SK-N-SH (cell line): ENCODE data around the gene XPOT. TPM values are rescaled to one million over a fixed set of nuclear protein-coding genes. Genes with fewer than 3 reads are reported as not detected.

ENCODE experiments used
- CTCF ChIA-PET: fragments of 300-600, 350-600 bp; formaldehyde crosslinking; extraction: SDS; loops from one replicate; lab custom pipeline; 2021; lab: Yijun Ruan, JAX
- POLR2A ChIA-PET: fragments of 350-600 bp; sonication (Branson Sonifier 250); formaldehyde crosslinking; extraction: SDS; loops from one replicate; lab custom pipeline; 2020; ENCODE audit warnings: antibody characterized with exemption, inconsistent platforms; lab: Yijun Ruan, JAX
- DNase-seq: peaks from one replicate; pipeline ENCODE4 v3.0.0; 2012
- H2AFZ ChIP-seq: fragments of 200-600 bp; sonication (generic); 2 replicates; pipeline ENCODE4 v1.8.1; 2016; ENCODE audit warnings: antibody characterized with exemption, mild to moderate bottlenecking, low read depth
- H3F3A ChIP-seq: fragments of 200-600 bp; sonication (generic); replicated peaks from 2 replicates; pipeline ENCODE3; 2016; ENCODE audit warnings: antibody characterized with exemption, mild to moderate bottlenecking; ENCODE audit not compliant: insufficient read depth
- H3K27ac ChIP-seq, 2 experiments: fragments of 200-500 bp in 1 of 2; fragments of 200-600 bp in 1 of 2; sonication (Bioruptor generic) in 1 of 2; sonication (generic), shearing (Covaris generic) in 1 of 2; 2 replicates each; pipeline versions ENCODE4 v1.5.1 to v1.6.1; 2014 to 2016; ENCODE audit warnings: low read depth in 2 of 2, inconsistent platforms in 1 of 2, low read length in 1 of 2, mild to moderate bottlenecking in 1 of 2, mixed read lengths in 1 of 2
- H3K27me3 ChIP-seq: fragments of 200-600 bp; sonication (generic), shearing (Covaris generic); 2 replicates; pipeline ENCODE4 v1.6.1; 2016; ENCODE audit warnings: mixed run types; ENCODE audit not compliant: insufficient read depth
- H3K36me3 ChIP-seq, 2 experiments: fragments of 200-500 bp in 1 of 2; fragments of 200-600 bp in 1 of 2; sonication (Bioruptor generic) in 1 of 2; sonication (generic) in 1 of 2; replicated peaks in 1 of 2; 2 replicates each; pipeline versions ENCODE3 to v1.5.1; 2014 to 2016; ENCODE audit warnings: low read length in 1 of 2, mild to moderate bottlenecking in 1 of 2; ENCODE audit not compliant: insufficient read depth in 2 of 2, control insufficient read depth in 1 of 2
- H3K4me1 ChIP-seq, 2 experiments: fragments of 200-500 bp in 1 of 2; fragments of 200-600 bp in 1 of 2; sonication (Bioruptor generic) in 1 of 2; sonication (generic), shearing (Covaris generic) in 1 of 2; 2 replicates each; pipeline versions ENCODE4 v1.5.1 to v1.6.1; 2014 to 2016; ENCODE audit warnings: low read depth in 1 of 2, low read length in 1 of 2, mixed run types in 1 of 2; ENCODE audit not compliant: insufficient read depth in 2 of 2, control insufficient read depth in 1 of 2
- H3K4me2 ChIP-seq: fragments of 200-600 bp; sonication (generic), shearing (Covaris generic); 2 replicates; pipeline ENCODE4 v1.6.1; 2017; ENCODE audit warnings: mixed run types
- H3K4me3 ChIP-seq, 2 experiments: fragments of 200-500 bp in 1 of 2; fragments of 200-600 bp in 1 of 2; sonication (Bioruptor generic) in 1 of 2; sonication (generic), shearing (Covaris generic) in 1 of 2; 2 replicates each; pipeline versions ENCODE4 v1.5.1 to v1.8.1; 2014 to 2016; ENCODE audit warnings: low read depth in 2 of 2, inconsistent platforms in 1 of 2, low read length in 1 of 2, mild to moderate bottlenecking in 1 of 2, mixed read lengths in 1 of 2, moderate library complexity in 1 of 2
- H3K79me2 ChIP-seq: fragments of 200-600 bp; sonication (generic); 2 replicates; pipeline ENCODE4 v1.8.1; 2017; ENCODE audit warnings: mild to moderate bottlenecking; ENCODE audit not compliant: insufficient read depth
- H3K9ac ChIP-seq: fragments of 200-600 bp; sonication (generic); 2 replicates; pipeline ENCODE4 v1.6.1; 2017; ENCODE audit warnings: mixed run types
- H3K9me2 ChIP-seq: fragments of 200-600 bp; sonication (generic); 2 replicates; pipeline ENCODE4 v1.6.1; 2017; ENCODE audit warnings: mixed run types
- H3K9me3 ChIP-seq: fragments of 200-600 bp; sonication (generic); 2 replicates; pipeline ENCODE4 v1.6.1; 2017; ENCODE audit warnings: mixed run types, mild to moderate bottlenecking, moderate library complexity
- H4K20me1 ChIP-seq: fragments of 200-600 bp; sonication (generic); 2 replicates; pipeline ENCODE4 v1.6.1; 2017; ENCODE audit warnings: mild to moderate bottlenecking, mixed run types; ENCODE audit not compliant: insufficient read depth
- CTCF ChIP-seq: fragments of 200-600 bp; sonication (generic); IDR thresholded peaks from 2 replicates; pipeline ENCODE4 v1.6.1; 2017; ENCODE audit warnings: antibody characterized with exemption, mild to moderate bottlenecking, moderate library complexity
- ELF1 ChIP-seq: IDR thresholded peaks from 2 replicates; pipeline ENCODE4 v1.4.0; 2012
- EP300 ChIP-seq, 2 experiments: IDR thresholded peaks; 2 replicates each; pipeline versions ENCODE4 v1.4.0 to v1.6.1; 2012; ENCODE audit warnings: borderline replicate concordance in 1 of 2, low read depth in 1 of 2, low read length in 1 of 2
- FOSL2 ChIP-seq: IDR thresholded peaks from 2 replicates; pipeline ENCODE4 v1.4.0; 2012; ENCODE audit warnings: low read depth, mild to moderate bottlenecking, moderate library complexity, borderline replicate concordance
- FOXJ3 ChIP-seq: sonication (generic); formaldehyde crosslinking; IDR thresholded peaks from 2 replicates; pipeline ENCODE4 v1.5.1; 2020; ENCODE audit warnings: mild to moderate bottlenecking, missing genetic modification reagents
- FOXM1 ChIP-seq: IDR thresholded peaks from 2 replicates; pipeline ENCODE4 v1.4.0; 2012; ENCODE audit warnings: low read depth, mild to moderate bottlenecking
- GABPA ChIP-seq: IDR thresholded peaks from 2 replicates; pipeline ENCODE4 v1.4.0; 2012; ENCODE audit warnings: low read depth, mild to moderate bottlenecking
- IRF3 ChIP-seq: fragments of 150-350 bp; IDR thresholded peaks from 2 replicates; pipeline ENCODE4 v1.6.1; 2016; ENCODE audit warnings: mild to moderate bottlenecking, low read depth, low read length
- NRF1 ChIP-seq: IDR thresholded peaks from 2 replicates; pipeline ENCODE4 v1.6.1; 2012; ENCODE audit warnings: low read depth, mild to moderate bottlenecking, low read length
- POLR2AphosphoS5 ChIP-seq: IDR thresholded peaks from 2 replicates; pipeline ENCODE4 v1.6.1; 2012; ENCODE audit warnings: low read depth, low read length
- RCOR1 ChIP-seq: fragments of 150-350 bp; IDR thresholded peaks from 2 replicates; pipeline ENCODE4 v1.6.1; 2017; ENCODE audit warnings: antibody characterized with exemption, low read length
- REST ChIP-seq: IDR thresholded peaks from 2 replicates; pipeline ENCODE4 v1.6.1; 2012; ENCODE audit warnings: mild to moderate bottlenecking, low read depth, low read length, moderate library complexity
- SIN3A ChIP-seq: IDR thresholded peaks from 2 replicates; pipeline ENCODE4 v1.6.1; 2012; ENCODE audit warnings: low read depth, mild to moderate bottlenecking, low read length, moderate library complexity, borderline replicate concordance
- TEAD4 ChIP-seq: IDR thresholded peaks from 2 replicates; pipeline ENCODE4 v1.4.0; 2012; ENCODE audit warnings: mild to moderate bottlenecking, borderline replicate concordance; ENCODE audit not compliant: insufficient read depth
- USF2 ChIP-seq: fragments of 150-350 bp; IDR thresholded peaks from 2 replicates; pipeline ENCODE4 v1.6.1; 2017; ENCODE audit warnings: antibody characterized with exemption, low read length, low read depth, borderline replicate concordance
- YY1 ChIP-seq: IDR thresholded peaks from 2 replicates; pipeline ENCODE4 v1.4.0; 2012; ENCODE audit warnings: low read depth, mild to moderate bottlenecking
- WGBS: methylation state at CpG from one replicate; pipeline ENCODE4 v1.1.6; 2017; ENCODE audit warnings: low lambda C conversion rate; 5-methylcytosine and 5-hydroxymethylcytosine counted together
- polyA plus RNA-seq, 3 experiments: library from polyadenylated mRNA; depleted of rRNA; stranded (reverse); fragments of >200 nt; gene quantifications; 2 replicates each; pipeline ENCODE4 v1.2.3, GENCODE V29; 2012
- TF ChIP-seq, protein P1 (sequence below): IDR thresholded peaks from 2 replicates; pipeline ENCODE4; 2012
- TF ChIP-seq, protein P2 (sequence below): IDR thresholded peaks from 2 replicates; pipeline ENCODE4 v1.4.0; 2012; ENCODE audit warnings: low read depth

XPOT gene
- polyA plus RNA-seq, 1 of the 3 experiments (the other 2 are of a cell fraction), result 25.6 TPM

DNA sequence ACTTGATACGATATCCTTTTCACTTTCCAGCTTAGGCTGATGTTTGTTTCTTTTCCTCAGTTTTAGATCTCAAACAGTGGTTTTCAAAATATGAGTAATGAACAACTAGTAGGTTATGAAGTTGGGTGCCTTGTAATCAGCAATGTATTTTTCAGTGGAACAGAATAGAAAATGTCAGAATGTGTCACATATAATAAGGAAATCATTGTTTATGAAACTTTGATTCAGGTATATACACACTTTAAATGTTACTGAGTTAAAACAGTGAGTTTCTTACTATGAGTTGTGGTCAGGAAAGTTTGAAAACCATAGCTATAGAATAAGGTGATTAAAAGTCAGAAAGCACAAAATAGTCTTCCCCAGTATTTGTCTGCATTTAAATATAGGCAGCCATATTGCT lies 87.5 kb downstream of the XPOT start:
- H3K79me2 ChIP-seq, result peaks cover 2% of the 10 kb centered on the region; the same call in 1 of the 2 replicates
- H3K9me2 ChIP-seq, result no peaks in the 10 kb centered on the region
- peaks cover 6% of the 10 kb centered on the region for H3F3A ChIP-seq
- no peak overlapping the region for H3K9ac ChIP-seq
- no peaks in the 10 kb centered on the region for H3K27me3 ChIP-seq
- no peaks in the 10 kb centered on the region for H4K20me1 ChIP-seq
- H3K27ac ChIP-seq, result no peak overlapping the region
- CTCF ChIA-PET, result interaction anchor here (0.8 kb wide), 1 partner anchor 58 kb away, joined by 3 read pairs; no protein-coding TSS in a partner anchor
- POLR2A ChIA-PET, result no interaction called here
- TF ChIP-seq CTCF (no peak), FOXJ3 (no peak), TEAD4 (no peak), FOXM1 (no peak), SIN3A (no peak), YY1 (no peak), POLR2AphosphoS5 (no peak), GABPA (no peak), NRF1 (no peak), EP300 (IDR thresholded peaks at IDR 0.05; ENCODE audit: borderline replicate concordance in 1 of 2, low read depth in 1 of 2, low read length in 1 of 2) (no peak), RCOR1 (no peak), IRF3 (no peak), FOSL2 (no peak), USF2 (no peak), ELF1 (no peak), REST (no peak)
- TF ChIP-seq, protein P1, sequence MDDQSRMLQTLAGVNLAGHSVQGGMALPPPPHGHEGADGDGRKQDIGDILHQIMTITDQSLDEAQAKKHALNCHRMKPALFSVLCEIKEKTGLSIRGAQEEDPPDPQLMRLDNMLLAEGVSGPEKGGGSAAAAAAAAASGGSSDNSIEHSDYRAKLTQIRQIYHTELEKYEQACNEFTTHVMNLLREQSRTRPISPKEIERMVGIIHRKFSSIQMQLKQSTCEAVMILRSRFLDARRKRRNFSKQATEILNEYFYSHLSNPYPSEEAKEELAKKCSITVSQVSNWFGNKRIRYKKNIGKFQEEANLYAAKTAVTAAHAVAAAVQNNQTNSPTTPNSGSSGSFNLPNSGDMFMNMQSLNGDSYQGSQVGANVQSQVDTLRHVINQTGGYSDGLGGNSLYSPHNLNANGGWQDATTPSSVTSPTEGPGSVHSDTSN, result no peak
- TF ChIP-seq, protein P2, sequence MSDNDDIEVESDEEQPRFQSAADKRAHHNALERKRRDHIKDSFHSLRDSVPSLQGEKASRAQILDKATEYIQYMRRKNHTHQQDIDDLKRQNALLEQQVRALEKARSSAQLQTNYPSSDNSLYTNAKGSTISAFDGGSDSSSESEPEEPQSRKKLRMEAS, result no peak
- TF ChIP-seq, all 33 proteins: peak for 0
- peaks cover 69 to 89% of the 10 kb centered on the region in 2 experiments for H3K36me3 ChIP-seq
- no peak overlapping the region for H3K4me2 ChIP-seq
- H2AFZ ChIP-seq, result no peak overlapping the region
- WGBS, result 93% methylated on average over 1 of the region's 1 CpG
- no peak overlapping the region for H3K4me3 ChIP-seq
- peaks cover 0 to 10% of the 10 kb centered on the region in 2 experiments; a peak in 2 of 4 replicates for H3K4me1 ChIP-seq
- DNase-seq, result no peak
- H3K9me3 ChIP-seq, result no peaks in the 10 kb centered on the region
